SK-N-MC (cell line): Measurements from ENCODE around the gene NLGN2.

Source experiments
- EZH2 ChIP-seq: fragments of 200-600 bp; sonication (generic); IDR thresholded peaks from one replicate; pipeline ENCODE4 v1.6.1; 2017; ENCODE audit warnings: antibody characterized with exemption
- POLR2AphosphoS5 ChIP-seq: IDR thresholded peaks from 2 replicates; pipeline ENCODE4 v1.6.1; 2012; ENCODE audit warnings: mild to moderate bottlenecking, low read depth, low read length, borderline replicate concordance

- TF ChIP-seq EZH2 (no peak), POLR2AphosphoS5 (no peak)
These were observed 22.1 kb downstream of the NLGN2 start for GRCh38 chr17:7429722-7430121.
